ENCODE data around the gene PPP5C. TPM values are rescaled to one million over a fixed set of nuclear protein-coding genes. Genes with fewer than 3 reads are reported as not detected.

Gene PPP5C
- total and polyA plus RNA-seq, 2 of the 8 experiments (the other 6 are each of a cell fraction or from before 2014, with no cell fraction given) = 112 to 156 TPM

- Histone ChIP-seq H4K5ac (ENCODE audit: insufficient read length, low read depth, low read length) (no peak overlapping the region), H3K56ac (replicated peaks; ENCODE audit: insufficient read length, low read depth, low read length) (no peak overlapping the region), H3K4ac (replicated peaks; ENCODE audit: insufficient read length, low read depth, low read length) (no peak overlapping the region), H3K4me3 (ENCODE audit: extremely low read depth in 1 of 4, insufficient read depth in 2 of 4, low read depth in 3 of 4, low read length in 4 of 4) (no peak overlapping the region), H3K36me3 (ENCODE audit: control insufficient read depth in 2 of 4, insufficient read depth in 4 of 4, low read length in 3 of 4) (peaks cover 0 to 14% (median 6%) of the 10 kb centered on the region in 4 experiments; a peak in 4 of 8 replicates), H3K9ac (replicated peaks in 1 of 4; ENCODE audit: extremely low read depth in 1 of 4, low read depth in 3 of 4, low read length in 3 of 4) (no peak overlapping the region), H2BK15ac (ENCODE audit: low read length) (no peak overlapping the region), H3K23ac (ENCODE audit: insufficient read length) (no peak overlapping the region), H4K20me1 (replicated peaks in 1 of 2; ENCODE audit: control insufficient read depth in 1 of 2, insufficient read depth in 2 of 2, low read length in 2 of 2) (no peaks in the 10 kb centered on the region), H2BK12ac (ENCODE audit: low read depth, low read length) (no peak overlapping the region), H2AFZ (ENCODE audit: low read length) (no peak overlapping the region), H4K91ac (replicated peaks; ENCODE audit: insufficient read length, low read length) (no peak overlapping the region), H2BK120ac (replicated peaks; ENCODE audit: low read depth, low read length) (no peak overlapping the region), H3K14ac (ENCODE audit: insufficient read length) (no peak overlapping the region), H2AK5ac (ENCODE audit: low read depth, low read length) (no peak overlapping the region), H2BK20ac (ENCODE audit: low read length) (no peak overlapping the region), H3K27me3 (replicated peaks in 1 of 4; ENCODE audit: control insufficient read depth in 3 of 4, extremely low read depth in 1 of 4, insufficient read depth in 3 of 4, low read length in 3 of 4) (no peaks in the 10 kb centered on the region), H2BK5ac (ENCODE audit: low read depth, low read length) (no peak overlapping the region), H3K9me3 (ENCODE audit: insufficient read depth in 2 of 2, low read depth in 1 of 2, low read length in 1 of 2) (no peaks in the 10 kb centered on the region), H3K27ac (ENCODE audit: low read depth, low read length) (no peak overlapping the region), H4K8ac (ENCODE audit: extremely low read depth, insufficient read depth, low read length) (no peak overlapping the region), H3K4me1 (replicated peaks in 1 of 4; ENCODE audit: control insufficient read depth in 3 of 4, insufficient read depth in 4 of 4, low read length in 3 of 4) (no peaks in the 10 kb centered on the region), H3K79me2 (ENCODE audit: control insufficient read depth in 1 of 2, insufficient read depth in 2 of 2, low read length in 2 of 2) (no peaks in the 10 kb centered on the region), H3K4me2 (ENCODE audit: insufficient read depth in 1 of 2, low read depth in 2 of 2, low read length in 2 of 2) (no peak overlapping the region), H3K18ac (ENCODE audit: extremely low read depth, low read length) (no peak overlapping the region), H3K79me1 (ENCODE audit: low read depth, low read length) (no peaks in the 10 kb centered on the region), H3K23me2 (ENCODE audit: low read depth, low read length) (no peaks in the 10 kb centered on the region)
- TF ChIP-seq CREB1 (IDR thresholded peaks at IDR 0.05) (no peak), FOSL1 (IDR thresholded peaks at IDR 0.05; ENCODE audit: insufficient read depth, low read depth, low read length) (no peak), CHD1 (IDR thresholded peaks at IDR 0.05; ENCODE audit: low read depth, low read length) (no peak)
- ChIA-PET CTCF (ENCODE audit: partially characterized antibody) (interaction anchor here (0.7 to 1.2 kb wide), 3 partner anchors 9 to 56 kb away, joined by 3 to 5 read pairs (median 4); partner anchors contain the start of gene PPP5C), POLR2A (ENCODE audit: partially characterized antibody) (interaction anchor here (0.8 to 1.7 kb wide), 4 partner anchors 9 to 56 kb away, joined by 3 to 5 read pairs (median 3); no protein-coding TSS in a partner anchor)
- FAIRE-seq (no peak), DNase-seq (ENCODE audit: low read depth in 1 of 2, low spot score in 2 of 2) (no peak)
- 86% methylated on average over 1 of the region's 1 CpG; no CpG with 5 or more reads in 1 of the 2 experiments for WGBS, 2 experiments (ENCODE audit: extremely low coverage in 1 of 2, insufficient coverage in 1 of 2, insufficient read length in 1 of 2, insufficient replicate concordance in 2 of 2, low coverage in 1 of 2, low lambda C conversion rate in 2 of 2, missing lambda C conversion rate in 1 of 2)
Observed at GRCh38 chr19:46337487-46337886, 9.4 kb upstream of the PPP5C start.

Measured in H1 (cell line).